Measurements from ENCODE around the gene ODAD4.
"Not testable (repeated sequence)": the region's sequence is repeated elsewhere in the genome, so short reads cannot be mapped to it uniquely, and the experiment has no call there.

The ODAD4 gene

GRCh38 chr17:42010898-42011516 lies 80.6 kb downstream of the ODAD4 start:
- CTCF ChIA-PET: no interaction called here
- TF ChIP-seq, protein P1, sequence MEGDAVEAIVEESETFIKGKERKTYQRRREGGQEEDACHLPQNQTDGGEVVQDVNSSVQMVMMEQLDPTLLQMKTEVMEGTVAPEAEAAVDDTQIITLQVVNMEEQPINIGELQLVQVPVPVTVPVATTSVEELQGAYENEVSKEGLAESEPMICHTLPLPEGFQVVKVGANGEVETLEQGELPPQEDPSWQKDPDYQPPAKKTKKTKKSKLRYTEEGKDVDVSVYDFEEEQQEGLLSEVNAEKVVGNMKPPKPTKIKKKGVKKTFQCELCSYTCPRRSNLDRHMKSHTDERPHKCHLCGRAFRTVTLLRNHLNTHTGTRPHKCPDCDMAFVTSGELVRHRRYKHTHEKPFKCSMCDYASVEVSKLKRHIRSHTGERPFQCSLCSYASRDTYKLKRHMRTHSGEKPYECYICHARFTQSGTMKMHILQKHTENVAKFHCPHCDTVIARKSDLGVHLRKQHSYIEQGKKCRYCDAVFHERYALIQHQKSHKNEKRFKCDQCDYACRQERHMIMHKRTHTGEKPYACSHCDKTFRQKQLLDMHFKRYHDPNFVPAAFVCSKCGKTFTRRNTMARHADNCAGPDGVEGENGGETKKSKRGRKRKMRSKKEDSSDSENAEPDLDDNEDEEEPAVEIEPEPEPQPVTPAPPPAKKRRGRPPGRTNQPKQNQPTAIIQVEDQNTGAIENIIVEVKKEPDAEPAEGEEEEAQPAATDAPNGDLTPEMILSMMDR (conservative IDR thresholded peaks at IDR 0.05; ENCODE audit: low read depth): no peak
- POLR2A ChIA-PET (ENCODE audit: low non-redundant PET): no interaction called here
- H3K27ac ChIP-seq: no peak overlapping the region
- DNase-seq (ENCODE audit: low spot score): peak; percentile 92

- POLR2A ChIA-PET (ENCODE audit: low non-redundant PET); CTCF ChIA-PET; DNase-seq (ENCODE audit: low spot score): not testable (repeated sequence)
- peak overlapping the region; percentile 71 for H3K27ac ChIP-seq
Measured at GRCh38 chr17:42012363-42012762, 81.9 kb downstream of the ODAD4 start.

GRCh38 chr17:42013740-42014139 lies 83.3 kb downstream of the ODAD4 start:
- POLR2A ChIA-PET (ENCODE audit: low non-redundant PET): interaction anchor here (0.7 kb wide), 1 partner anchor 97 kb away, joined by 4 read pairs; no protein-coding TSS in a partner anchor
- peak overlapping the region; percentile 54 for H3K27ac ChIP-seq
- DNase-seq (ENCODE audit: low spot score); CTCF ChIA-PET: not testable (repeated sequence)
